Raji (cell line): ENCODE measurements around the gene KRTAP3-3.
"Not testable (repeated sequence)": the region's sequence is repeated elsewhere in the genome, so short reads cannot be mapped to it uniquely, and the experiment has no call there.

Source experiments
- POLR2A ChIP-seq: IDR thresholded peaks from 2 replicates; pipeline ENCODE4 v1.6.1; 2011; ENCODE audit warnings: low read depth, low read length, control low read depth; ENCODE audit not compliant: insufficient read depth

Gene KRTAP3-3

DNA sequence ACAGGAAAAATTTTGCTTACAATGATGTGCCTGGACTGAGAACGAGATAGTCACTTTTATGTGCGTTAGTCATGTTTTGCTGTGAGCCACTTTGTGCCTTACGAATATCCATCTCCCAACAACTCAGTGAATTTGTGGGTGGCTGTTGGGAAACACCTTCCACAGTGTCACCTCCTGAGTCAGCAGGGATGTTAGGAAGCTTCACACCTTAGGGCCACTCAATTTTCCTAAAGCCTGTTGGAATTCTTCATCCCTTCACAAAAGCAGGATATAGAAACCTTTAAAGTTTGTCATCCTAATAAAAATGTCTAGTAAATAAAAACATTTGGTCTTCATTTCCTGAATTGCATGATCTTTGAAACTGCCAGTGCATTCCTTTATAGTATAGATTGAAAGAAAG, 19.2 kb upstream of the KRTAP3-3 start:
- TF ChIP-seq POLR2A: no peak

DNA sequence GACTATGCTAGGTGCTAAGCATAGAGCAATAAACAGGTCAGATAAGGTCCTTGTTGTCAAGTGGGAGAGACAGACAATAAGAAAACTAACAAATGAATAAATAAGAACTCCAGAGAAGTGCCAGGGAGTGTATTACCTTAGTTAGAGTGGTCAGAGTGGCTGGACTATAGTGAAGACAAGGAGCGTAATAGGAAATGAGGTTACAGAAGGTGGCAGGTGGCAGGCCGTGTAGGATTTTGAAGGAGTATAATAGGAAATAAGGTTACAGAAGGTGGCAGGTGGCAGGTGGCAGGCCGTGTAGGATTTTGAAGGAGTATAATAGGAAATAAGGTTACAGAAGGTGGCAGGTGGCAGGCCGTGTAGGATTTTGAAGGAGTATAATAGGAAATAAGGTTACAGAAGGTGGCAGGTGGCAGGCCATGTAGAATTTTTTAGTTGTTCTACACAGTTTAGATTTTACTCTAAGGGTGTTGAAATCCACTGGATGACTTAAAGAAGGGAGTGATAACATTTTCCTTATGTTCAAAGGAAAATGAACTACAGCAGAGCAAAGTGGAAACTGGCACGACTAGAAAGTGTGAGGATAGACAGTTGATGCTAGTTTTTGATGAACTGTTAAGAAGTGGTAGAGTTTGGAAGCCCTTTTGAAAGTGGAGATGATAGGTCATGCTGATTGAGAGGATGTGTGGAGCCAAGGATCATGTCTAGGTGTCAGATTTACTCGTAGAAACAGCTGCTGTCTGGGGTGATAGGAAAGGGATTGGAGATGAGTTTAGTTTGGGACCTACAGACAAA, 18.6 kb upstream of the KRTAP3-3 start:
- TF ChIP-seq POLR2A: no peak

DNA sequence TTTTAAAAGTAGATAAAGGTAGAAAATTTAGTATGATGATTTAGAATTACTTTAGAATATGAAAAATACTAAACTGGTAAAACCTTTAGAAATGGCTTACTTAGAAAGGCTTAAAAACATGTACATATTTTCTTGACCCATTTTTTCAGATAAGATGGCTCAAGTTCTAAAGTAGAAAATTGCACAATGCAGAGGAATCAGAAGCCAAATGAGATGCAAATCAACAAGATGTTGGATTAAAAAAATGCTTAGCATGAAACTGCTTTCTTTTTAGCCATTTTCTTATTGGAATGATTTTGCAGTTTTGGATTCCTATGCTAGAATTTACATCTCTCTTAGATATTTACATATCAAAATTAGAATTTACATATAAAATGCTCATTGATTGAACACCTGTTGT, 16.5 kb upstream of the KRTAP3-3 start:
- TF ChIP-seq POLR2A: no peak

DNA sequence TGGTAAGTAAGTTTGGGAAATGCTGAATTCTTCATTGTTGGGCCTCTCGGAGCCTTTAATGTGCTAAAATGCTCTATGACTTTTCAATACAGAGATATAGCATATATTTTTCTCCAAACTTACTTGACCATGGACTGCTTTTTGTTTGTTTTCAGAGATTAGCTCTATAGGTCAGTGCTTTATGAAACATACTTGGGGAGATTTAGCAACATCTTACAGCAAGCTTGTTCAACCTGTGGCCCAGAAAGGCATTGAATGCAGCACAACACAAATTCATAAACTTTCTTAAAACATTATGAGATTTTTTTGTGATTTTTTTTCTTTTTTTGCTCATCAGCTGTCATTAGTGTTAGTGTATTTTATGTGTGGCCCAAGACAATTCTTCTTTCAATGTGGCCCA, 16.0 kb upstream of the KRTAP3-3 start:
- no peak for TF ChIP-seq POLR2A

DNA sequence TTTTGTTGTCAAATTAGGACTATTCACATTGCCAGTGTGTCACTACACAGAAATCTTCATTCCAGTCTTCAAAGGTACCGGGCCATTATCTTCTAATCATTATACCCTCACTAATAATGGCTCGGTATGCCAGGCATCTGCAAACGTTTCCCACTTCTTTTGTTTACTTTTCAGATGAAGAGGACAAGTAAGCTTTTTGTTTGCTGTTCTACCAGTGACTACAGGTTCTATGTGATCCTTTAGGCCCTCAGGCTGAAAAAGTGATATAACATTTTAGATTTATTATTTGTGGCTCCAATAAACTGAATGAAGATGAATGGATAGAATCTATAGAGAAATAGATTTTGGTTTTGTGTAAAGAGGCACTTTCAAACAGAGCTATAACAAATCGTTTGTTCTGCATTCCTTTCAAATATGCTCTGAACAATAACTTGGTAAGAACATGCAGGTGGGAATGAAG, 15.4 kb upstream of the KRTAP3-3 start:
- no peak for TF ChIP-seq POLR2A

DNA sequence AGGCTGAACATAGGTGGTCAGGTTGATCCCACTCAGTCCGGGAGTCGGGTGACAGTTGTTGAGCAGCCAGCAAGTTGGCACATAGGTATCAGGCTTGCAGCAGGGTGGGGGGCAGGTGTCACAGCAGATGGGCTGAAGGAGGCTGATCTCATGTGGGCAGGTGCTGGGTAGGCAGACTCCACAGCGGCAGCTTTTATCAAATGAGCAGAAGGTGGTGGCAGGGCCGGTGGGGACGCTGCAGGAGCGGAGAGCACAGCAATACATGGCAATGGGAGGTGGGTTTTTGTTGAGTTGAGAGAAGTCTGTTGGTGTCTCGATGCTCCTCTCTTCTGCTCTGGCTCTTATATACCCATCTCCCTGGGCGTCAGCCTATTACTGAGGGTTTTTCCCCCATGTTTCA, 14.8 kb upstream of the KRTAP3-3 start, which contains the start of gene KRTAP3-1:
TSS of gene KRTAP3-1 (minus strand) at position 318 of the 400 bp plus-strand sequence. CDS start at position 264, 54 bp downstream.
- no peak for TF ChIP-seq POLR2A

DNA sequence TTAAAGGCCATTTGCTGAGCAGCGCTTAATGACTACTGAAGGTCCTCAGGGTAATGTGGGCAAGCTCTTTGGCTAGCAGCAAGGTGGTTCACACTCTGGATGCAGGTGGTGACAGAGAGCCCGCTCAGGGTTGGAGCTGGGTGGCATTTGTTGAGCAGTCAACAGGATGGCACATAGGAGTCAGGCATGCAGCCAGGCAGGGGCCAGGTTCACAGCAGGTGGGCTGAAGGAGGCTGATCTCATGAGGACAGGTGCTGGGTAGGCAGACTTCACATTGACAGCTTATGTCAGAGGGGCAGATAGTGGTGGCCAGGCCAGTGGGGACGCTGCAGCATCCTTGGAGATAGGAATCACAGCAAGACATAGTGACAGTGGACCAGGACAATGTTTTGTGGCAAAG, 10.4 kb upstream of the KRTAP3-3 start:
- no peak for TF ChIP-seq POLR2A

DNA sequence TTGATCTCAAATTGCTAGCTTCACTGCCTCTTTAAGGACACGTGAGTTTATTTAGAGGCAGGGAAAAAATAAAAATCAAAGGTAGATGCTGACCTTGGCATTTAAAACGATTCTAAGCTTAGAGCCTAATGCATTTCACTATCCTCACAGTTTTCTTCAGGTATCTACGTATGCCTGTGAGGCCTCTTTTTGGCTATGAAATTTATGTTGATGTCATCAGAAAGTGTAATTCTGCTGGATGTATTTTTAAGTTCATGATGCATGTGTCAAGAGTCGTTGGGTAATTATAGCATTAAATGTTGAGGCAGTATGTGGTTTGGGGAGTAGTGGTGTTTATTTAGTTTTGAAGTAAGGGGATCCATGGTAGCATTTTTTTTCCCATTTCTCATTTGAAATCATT, 10.0 kb upstream of the KRTAP3-3 start:
- TF ChIP-seq POLR2A: no peak

DNA sequence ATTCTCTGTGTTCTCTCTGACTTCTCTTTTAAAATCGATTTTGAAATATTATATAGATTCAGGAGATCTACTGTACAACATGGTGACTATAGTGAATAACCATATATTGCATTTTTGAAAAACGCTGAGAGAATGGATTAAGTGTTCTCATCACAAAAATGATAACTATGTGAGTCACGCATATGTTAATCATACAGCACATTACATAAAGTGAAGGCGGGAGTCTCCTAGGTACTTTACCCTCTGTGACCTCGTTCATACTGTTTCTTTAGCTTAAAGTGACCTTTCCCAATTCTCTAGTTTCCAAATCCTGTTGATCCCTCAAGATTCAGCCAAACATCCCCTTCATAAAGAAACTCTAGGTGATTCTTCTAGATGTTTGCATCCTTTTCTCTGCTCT, 8.8 kb upstream of the KRTAP3-3 start:
- TF ChIP-seq POLR2A: no peak

DNA sequence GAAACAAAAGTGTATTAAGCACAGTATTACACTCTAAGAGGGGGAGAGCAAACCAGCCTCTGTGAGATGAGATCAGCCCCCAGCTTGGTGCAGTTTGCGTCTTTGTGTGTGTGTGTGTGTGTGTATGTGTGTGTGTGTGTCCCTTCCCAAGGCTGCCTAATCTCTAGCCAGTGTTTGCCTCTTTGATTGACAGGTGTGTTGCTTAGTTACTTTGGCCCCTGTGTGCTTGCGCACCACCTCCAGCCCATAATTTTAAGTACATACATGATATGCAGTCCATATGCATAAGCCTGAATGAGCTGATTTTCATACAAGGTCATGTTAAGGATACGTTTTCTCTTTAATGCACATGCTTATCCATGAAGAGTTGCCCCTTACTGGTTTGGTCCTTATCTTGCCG, 7.8 kb upstream of the KRTAP3-3 start:
- no peak for TF ChIP-seq POLR2A

DNA sequence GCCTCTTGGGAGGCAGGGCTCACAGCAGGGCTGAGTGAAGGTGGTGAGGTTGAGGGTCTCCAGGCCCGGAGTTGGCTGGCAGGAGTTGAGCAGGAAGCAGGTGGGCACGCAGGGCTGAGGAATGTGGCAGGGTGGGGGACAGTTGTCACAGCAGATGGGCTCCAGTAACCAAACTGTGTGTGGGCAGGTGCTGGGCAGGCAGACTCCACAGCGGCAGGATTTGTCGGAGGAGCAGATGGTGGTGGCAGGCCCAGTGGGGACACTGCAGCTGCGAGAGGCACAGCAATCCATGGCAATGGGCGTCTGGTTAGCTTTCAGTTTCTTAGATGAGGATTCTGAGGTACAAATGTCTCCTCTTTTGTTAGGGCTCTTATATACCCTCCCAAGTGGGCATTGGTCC, 5.6 kb upstream of the KRTAP3-3 start, which contains the start of gene KRTAP3-2:
TSS of gene KRTAP3-2 (minus strand) at position 344 of the 400 bp plus-strand sequence. CDS start at position 291, 53 bp downstream.
- not testable (repeated sequence) for TF ChIP-seq POLR2A

DNA sequence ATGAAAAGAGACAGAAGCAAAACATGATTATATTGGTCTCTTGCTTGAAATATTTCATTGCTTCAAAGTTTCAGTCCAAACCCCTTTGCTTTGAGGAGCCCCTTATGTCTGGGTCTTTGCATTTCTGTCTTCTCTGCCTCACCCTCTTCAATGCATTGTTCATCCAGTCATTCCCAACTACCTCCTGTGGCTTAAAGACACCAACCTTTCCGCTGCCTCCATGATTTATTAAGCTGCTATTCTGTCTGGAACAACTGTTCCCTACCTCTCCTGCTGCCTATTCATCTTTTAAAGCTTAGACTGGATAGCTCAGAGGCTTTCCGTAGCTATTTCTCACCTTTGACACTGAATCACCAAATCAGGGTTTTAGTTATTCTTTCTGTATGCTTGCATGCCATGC, 3.4 kb upstream of the KRTAP3-3 start:
- no peak for TF ChIP-seq POLR2A

DNA sequence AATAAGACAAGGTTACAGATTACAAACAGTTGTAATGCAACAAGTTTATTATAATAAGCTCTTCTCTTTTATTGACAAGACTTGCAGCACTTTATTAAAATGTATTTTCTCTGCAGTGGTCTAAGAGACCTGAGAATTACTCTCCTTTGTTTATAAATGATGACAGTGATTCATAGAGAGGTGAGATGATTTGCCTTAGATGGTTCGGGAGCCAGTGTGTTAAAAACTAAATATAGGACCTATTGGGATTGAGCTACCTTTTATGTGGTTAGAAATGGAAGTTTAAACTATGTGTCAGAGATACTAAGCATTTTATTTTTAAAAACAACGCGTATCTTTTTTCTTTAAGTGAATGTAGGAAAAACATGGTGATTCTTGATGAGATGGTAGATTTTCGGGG, 2.9 kb upstream of the KRTAP3-3 start:
- TF ChIP-seq POLR2A: no peak

DNA sequence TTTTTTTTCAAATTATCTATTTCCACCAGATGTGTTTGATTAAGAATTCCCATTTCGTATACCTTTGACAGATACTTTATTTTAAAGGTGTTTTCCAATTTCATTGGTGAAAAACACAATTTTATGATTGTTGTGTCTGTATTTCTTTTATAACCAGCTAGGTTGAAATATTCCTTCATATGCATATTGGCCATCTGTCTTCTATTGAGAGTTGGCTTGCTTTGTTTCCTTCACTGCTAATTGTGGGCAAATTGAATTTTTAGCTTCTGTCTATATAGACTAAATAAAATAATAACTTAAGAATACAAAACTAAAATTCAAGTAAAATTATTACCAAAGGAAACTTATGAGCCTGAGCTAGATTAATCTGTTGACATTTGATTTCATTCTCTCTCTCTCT, 1.2 kb upstream of the KRTAP3-3 start:
- TF ChIP-seq POLR2A: no peak

DNA sequence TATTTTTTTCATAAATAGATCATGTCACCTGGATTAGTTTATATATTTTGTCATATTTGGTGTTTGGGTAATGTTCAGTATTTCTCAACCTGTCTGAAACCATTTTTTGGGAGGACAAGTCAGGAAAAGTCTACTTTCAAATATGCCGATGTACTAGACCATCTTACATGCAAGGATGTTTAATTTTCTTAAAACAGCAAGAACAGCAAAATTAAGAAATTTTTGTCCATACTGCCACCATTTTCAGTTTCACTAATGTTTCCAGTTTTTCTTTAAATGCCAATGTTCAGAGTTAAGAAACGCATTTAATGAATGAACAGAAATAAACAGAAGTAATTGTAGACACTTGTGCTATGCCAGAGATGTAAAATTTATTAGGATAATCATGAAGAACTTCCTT, 880 bp downstream of the KRTAP3-3 start:
- TF ChIP-seq POLR2A: no peak

DNA sequence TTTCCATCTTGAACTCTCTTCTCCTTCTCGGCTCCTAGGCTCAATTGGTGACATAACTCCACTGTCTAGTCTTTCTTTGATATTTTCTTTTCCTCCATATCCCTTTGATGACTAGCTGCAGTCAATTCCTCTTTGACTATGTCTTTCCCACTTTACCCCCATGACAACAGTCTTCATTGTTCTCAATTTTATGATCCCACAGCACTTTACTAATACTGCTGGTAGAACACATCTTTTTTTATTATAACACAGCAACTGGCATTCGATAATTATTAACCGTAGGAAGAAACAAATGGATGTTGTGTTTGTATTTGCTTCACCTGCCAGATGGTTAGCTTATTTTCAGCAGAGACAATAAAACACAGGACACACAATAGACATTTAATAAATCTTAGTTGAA, 1.3 kb downstream of the KRTAP3-3 start:
- no peak for TF ChIP-seq POLR2A

DNA sequence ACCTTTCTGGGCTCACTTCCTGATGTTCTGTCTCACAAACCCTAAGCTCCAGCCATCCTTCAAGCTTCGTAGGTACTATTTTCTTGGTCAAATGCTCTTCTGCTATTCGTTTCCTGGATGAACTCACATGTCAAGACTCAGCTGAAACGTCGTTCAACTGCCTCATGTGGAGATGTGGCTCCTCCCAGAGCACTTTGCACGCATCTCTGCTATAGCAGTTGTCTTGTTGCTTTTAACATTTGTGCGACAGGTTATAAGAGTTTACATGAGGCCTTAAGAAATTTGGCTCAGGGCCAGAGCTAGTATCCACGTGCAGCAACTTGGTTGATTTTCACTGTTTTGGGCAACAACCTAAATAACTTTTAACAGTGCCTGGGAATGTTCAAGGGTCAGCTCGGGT, 7.0 kb downstream of the KRTAP3-3 start:
- TF ChIP-seq POLR2A: no peak
